Brain pericyte (primary cell): Measurements from ENCODE around the gene VPS37D.
"Not testable (repeated sequence)": the region's sequence is repeated elsewhere in the genome, so short reads cannot be mapped to it uniquely, and the experiment has no call there.

Experiments
- DNase-seq: peaks from one replicate; pipeline ENCODE4 v3.0.0-alpha.2; 2012; ENCODE audit warnings: low read depth, low spot score

The VPS37D gene

GRCh38 chr7:73706126-73707044, 38.8 kb downstream of the VPS37D start:
- DNase-seq = no peak

- DNase-seq = no peak
Observed at GRCh38 chr7:73707045-73707631, 39.5 kb downstream of the VPS37D start.

- no peak for DNase-seq
Observed at GRCh38 chr7:73708961-73709549, 41.4 kb downstream of the VPS37D start.

- no peak for DNase-seq
Observed at GRCh38 chr7:73712773-73713172, 45.1 kb downstream of the VPS37D start.

- not testable (repeated sequence) for DNase-seq
Observed at GRCh38 chr7:73713319-73713718, 45.7 kb downstream of the VPS37D start.

- DNase-seq = peak; percentile 88
Observed at GRCh38 chr7:73715648-73716317, 48.2 kb downstream of the VPS37D start.

- DNase-seq = no peak
Observed at GRCh38 chr7:73716318-73716890, 48.8 kb downstream of the VPS37D start.

- DNase-seq = no peak
Observed at GRCh38 chr7:73717025-73717807, 49.6 kb downstream of the VPS37D start.

- no peak for DNase-seq
Observed at GRCh38 chr7:73717991-73718405, 50.4 kb downstream of the VPS37D start.

- DNase-seq = no peak
Observed at GRCh38 chr7:73718438-73718881, 50.8 kb downstream of the VPS37D start.

- DNase-seq = no peak
Observed at GRCh38 chr7:73718905-73719805, 51.5 kb downstream of the VPS37D start, which contains the start of gene STX1A. STX1A (minus strand) TSS chr7:73719669; CDS start chr7:73719631, 38 bp downstream.

- DNase-seq = no peak
Observed at GRCh38 chr7:73719806-73720169, 52.2 kb downstream of the VPS37D start.

- DNase-seq = not testable (repeated sequence)
Observed at GRCh38 chr7:73720443-73720842, 52.8 kb downstream of the VPS37D start.

- DNase-seq = no peak
Observed at GRCh38 chr7:73721377-73721817, 53.8 kb downstream of the VPS37D start.
